GM12872 (cell line): ENCODE measurements around the gene IKBKE.

ENCODE experiments used
- TF ChIP-seq, protein P1 (sequence below): IDR thresholded peaks from 3 replicates; pipeline ENCODE4 v1.5.1; 2011; ENCODE audit warnings: low read depth, mild to moderate bottlenecking, low read length, moderate library complexity; ENCODE audit not compliant: insufficient read depth

Gene IKBKE

DNA sequence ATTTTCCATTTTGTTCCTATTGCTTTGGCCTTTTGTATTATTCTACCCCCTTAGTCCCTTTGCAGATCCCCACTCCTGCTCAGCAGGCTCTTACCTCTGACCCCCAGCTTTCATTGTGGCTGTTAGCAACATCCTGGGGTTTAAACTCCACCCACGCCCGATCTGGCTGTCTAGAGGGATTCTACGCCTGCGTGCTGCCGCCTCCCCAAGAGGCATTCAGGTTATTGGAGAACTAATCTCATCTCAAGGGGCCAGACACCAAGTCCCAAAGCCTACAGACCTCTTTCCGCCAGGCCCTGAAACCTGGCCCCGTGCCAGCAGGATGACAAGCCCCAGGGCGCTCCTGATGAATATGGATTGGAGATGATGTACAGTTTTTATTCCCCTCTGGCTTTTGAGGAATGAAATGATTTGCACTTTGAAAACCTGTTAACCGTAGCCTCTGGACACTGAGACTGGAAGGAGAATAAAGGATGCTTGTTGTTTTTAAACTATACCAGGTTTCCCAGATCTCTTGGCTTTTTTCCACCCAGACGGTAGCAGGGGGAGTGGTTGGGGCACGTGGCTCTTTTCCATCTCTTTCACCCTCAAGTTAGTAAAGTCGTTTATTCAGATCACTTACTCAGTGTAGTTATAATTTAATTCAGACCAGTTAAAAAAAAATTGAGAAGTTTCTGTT is 14.5 kb upstream of the IKBKE start:
- TF ChIP-seq, protein P1, sequence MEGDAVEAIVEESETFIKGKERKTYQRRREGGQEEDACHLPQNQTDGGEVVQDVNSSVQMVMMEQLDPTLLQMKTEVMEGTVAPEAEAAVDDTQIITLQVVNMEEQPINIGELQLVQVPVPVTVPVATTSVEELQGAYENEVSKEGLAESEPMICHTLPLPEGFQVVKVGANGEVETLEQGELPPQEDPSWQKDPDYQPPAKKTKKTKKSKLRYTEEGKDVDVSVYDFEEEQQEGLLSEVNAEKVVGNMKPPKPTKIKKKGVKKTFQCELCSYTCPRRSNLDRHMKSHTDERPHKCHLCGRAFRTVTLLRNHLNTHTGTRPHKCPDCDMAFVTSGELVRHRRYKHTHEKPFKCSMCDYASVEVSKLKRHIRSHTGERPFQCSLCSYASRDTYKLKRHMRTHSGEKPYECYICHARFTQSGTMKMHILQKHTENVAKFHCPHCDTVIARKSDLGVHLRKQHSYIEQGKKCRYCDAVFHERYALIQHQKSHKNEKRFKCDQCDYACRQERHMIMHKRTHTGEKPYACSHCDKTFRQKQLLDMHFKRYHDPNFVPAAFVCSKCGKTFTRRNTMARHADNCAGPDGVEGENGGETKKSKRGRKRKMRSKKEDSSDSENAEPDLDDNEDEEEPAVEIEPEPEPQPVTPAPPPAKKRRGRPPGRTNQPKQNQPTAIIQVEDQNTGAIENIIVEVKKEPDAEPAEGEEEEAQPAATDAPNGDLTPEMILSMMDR = no peak

DNA sequence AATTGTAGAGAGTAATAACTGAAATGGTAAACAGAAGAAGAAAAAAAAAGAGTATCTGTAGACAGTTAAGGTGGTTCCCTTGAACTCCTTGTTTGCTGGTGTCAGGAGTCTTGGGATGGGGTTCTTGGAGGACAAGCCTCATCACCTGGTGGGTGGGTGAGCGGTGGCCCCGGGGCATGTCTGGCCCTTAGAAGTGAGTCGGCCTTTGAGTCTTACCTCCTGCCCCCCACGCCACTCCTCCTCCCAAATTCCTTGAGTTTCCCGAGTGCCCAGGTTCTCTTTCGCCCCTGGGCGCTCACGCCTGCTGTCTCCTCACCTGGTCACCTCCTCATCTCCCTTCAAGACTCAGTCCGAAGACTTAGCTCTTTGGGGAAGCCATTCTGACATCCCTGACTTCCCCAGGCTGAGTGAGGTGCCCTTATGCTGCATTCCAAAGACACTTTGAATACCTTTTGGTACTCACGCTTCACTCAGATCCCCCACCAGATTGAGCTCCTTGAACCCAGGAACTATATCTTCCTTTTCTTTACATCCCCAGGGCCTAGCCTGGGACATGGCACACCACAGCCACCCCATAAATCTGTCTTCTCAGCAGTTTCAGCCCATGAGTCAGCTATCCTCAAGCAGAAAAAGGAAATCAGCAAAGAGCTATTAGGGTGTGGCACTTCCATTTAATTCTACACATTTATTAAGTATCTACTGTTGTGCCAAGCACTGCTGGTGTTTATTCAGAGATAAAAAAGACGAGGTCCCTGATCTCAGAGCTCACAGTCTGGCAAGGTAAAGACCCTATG is 13.5 kb upstream of the IKBKE start:
- TF ChIP-seq, protein P1 = no peak

DNA sequence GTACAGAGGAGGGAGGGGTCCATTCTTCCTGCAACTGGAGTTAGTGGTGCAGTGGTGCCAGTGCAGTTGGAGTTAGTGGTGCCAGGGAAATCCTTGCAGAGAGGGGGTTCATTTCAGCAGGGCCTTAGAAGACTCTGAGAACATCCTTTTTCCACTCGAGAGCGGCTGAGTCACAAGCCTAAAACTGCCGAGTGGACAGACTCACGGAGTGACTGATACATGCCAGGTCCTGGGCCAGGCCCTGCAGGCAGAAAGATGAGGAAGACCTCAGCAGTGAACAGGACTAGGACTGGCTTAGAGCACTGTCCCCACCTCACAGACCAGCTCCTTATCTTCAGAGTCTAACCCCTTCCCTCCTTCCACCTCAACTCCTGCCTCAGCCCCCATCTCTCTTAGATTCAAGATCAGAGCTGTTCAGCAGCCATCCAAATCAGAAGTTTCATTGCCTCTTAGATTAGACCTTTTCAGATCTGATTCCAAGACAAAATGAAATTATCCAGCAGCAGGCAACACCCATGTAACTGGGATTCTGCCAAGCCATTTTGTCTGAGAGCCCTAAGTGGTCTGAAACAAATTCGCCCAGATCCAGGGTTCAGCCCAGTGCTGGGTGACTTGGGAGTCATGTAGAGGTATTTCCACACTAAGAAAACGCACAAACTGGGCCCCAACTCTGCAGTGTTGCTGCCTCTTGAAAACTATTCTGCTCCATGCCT is 12.7 kb upstream of the IKBKE start:
- TF ChIP-seq, protein P1 = no peak

DNA sequence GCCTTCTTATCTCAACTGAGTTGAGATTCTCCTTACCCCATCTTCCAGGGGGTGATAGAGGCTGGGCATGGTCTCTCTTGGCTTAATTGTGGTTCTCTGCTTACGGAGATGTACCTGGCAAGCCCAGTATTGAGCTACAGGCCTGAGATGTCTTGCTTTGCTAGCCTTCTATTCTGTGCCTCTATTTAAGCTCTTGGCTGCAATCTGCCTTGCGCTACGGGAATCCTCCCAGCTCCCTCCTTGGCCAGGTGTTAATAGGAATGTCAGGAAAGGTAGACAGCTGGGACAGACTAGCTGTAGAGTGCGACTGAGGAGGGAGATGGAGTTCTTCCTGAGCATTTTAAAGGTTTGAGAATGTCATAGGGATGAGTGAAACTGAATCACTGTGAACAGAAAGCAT is 10.6 kb upstream of the IKBKE start:
- TF ChIP-seq, protein P1 = no peak

DNA sequence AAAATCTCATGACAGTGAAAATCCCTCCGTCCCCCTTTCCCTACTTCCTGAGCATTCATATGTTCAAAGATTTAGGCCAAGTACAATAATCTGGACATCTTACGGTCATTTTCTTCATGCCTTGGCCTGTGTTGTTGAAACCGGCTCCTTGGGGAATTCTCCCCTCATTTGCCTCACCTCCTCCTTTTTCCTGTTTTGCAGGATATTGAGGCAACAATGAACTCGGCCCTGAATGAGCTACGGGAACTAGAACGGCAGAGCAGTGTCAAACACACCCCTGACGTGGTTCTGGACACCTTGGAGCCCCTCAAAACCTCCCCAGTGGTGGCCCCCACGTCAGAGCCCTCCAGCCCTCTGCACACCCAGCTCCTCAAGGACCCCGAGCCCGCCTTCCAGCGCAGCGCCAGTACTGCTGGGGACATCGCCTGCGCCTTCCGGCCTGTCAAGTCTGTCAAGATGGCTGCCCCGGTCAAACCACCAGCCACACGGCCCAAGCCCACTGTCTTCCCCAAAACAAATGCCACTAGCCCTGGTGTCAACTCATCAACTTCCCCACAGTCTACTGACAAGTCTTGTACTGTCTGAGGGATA is 9.3 kb upstream of the IKBKE start:
- TF ChIP-seq, protein P1 = no peak

DNA sequence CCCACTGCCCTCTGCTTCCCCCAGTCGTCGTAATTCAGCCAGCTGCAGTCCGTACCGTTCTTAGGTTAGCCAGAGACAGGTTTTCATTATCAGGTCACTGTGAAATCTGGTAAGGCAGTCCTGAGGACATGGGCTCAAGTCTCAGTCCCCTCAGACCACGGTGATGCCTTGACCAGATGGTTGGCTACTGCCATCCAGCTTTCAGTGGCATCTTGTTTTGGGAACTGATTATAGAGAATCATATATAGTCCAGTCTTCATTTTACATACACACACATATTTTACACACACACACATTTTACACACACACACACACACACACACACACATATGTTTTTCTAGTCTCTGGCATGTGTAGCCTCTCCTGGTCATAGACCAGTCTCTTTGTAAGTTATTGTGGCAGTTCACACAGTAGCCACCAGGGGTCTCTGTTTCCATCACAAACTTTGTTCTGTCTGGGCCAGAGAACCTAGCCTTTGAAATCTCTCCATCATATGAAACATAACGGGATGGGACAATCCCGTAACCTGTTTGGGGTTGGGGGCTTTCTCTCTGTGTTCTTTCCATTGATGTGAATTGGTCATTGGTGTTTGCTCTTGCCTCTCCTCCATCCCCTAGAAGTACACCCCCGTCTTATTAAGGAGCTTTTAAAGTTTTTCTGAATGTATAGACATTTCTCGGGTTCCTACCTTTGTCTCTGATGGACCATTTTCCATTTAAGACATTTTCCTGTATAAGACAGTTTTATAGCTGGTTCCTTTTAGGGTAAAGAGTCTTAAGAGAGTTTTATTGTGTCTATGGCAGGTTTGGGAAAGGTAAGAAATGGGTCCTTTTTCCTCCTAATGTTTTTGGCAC is 8.4 kb upstream of the IKBKE start:
- TF ChIP-seq, protein P1 = peak; percentile 83
